GM21526 (cell line): Measurements from ENCODE around the gene PRKN.
"Not testable (repeated sequence)": the region's sequence is repeated elsewhere in the genome, so short reads cannot be mapped to it uniquely, and the experiment has no call there.

Source experiments
- ATAC-seq: cut with Tn5 transposase; IDR thresholded peaks from one replicate; pipeline ENCODE4 v1.9.1; 2021; ENCODE audit warnings: moderate library complexity; ENCODE audit not compliant: unreplicated experiment, low FRiP score

Gene PRKN

DNA sequence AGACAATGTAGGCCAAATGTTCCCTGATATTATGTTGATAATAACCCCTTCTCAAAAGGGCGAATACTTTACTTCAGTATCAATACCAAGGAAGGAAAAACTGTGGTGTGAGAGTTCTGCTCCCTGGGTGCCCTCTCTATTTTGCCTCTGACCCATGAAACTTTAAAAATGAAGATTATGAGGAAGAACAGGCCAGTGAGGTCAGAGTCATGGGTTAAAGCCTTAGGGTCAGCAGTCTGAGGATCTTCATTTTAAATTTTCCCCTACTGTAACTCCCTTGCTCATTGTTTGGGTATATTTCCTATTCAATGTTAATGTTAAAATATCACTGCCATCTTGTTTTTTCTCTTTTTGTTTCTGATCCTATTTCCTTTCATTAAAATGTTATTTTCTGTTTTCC, 47.9 kb downstream of the PRKN start:
- no peak for ATAC-seq

DNA sequence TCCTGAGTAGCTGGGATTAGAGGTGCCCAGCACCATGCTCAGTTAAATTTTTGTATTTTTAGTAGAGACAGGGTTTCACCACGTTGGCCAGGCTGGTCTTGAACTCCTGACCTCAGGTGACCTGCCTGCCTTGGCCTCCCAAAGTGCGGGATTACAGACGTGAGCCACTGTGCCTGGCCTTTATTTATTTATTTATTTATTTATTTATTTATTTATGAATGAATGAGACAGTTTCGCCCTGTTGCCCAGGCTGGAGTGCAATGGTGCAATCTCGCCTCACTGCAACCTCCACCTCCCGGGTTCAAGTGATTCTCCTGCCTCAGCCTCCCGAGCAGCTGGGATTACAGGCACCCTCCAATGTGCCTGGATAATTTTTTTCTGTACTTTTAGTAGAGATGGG, 48.7 kb downstream of the PRKN start:
- not testable (repeated sequence) for ATAC-seq

DNA sequence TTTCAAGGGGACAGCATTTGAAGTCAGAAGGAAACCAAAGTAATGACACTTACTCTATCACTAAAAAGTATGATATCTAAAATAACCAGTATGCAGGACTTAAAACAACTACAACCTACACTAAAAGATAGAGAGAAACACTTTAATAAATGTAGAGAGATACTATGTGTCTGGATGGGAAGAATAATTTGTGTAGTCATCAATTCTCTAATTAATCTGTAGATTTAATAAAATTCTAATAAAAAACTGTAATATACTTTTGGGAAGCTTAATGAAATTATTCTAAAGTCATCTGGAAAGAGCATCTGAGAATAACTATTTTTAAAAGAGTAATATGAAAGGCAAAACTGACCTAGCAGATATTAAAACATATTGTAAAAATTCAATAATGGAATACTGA, 52.1 kb downstream of the PRKN start:
- ATAC-seq, result no peak

DNA sequence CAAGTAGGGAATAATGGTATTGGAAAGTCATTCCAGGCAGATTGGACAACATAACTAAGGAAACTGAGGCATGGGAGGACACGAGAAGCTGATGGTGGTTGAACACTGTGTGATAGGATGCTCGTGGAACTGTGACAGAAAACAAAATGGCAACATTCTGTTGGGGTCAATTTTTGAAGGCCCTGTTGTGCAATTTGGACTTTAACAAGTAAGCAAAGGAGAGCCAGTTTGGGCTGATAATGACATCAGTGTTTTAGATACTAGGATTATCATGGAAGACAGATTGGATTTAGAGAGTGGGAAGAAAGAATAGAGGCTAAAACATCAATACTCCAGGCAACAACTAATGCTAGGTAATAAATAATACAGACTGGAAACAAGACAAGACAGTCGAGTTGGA, 53.1 kb downstream of the PRKN start:
- ATAC-seq, result no peak

DNA sequence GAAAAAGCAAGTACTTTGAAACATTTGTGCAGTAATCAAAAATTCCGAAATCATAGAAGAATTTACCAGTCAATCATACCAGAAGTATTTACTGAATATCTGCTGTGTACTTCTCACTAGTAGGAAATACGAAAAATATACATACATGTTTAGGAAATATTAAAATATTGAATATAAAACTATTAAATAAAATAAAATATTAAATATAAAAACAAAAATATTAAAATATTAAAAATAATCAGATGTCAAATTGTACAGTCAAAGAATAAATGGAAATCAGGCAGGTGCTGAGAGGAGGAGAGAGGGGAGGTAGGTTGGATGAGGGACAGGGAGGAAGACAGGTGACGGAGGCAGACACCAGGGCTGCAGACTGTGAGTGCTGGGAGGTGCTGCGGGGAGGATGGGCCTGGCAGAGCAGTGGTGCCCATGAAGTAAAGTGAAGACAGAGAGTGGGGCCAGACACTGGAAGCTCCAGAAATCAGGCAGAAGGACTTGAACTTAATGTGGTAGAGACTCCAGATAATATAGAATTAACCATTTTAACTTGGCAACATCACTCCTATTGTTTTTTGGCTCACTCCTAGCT, 55.9 kb downstream of the PRKN start:
- no peak for ATAC-seq

DNA sequence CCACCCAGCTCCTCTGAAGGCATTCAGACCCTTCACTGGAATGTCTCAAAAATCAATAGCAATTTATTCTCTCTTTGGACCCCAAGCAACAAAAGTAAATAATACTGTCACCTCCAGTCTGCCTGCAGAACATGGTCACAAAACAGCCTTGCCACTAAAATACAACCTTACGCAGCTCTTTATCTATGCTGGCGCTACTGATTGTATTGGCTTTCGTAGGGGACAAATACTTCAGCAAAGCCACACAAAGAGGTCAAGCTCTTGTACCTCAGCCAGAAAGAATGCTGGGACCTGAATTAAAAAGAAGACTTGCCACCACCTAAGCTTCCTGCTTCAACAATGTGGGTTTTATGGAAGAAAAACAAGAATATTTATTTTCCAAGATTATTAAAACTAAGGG, 57.2 kb downstream of the PRKN start:
- ATAC-seq, result no peak

DNA sequence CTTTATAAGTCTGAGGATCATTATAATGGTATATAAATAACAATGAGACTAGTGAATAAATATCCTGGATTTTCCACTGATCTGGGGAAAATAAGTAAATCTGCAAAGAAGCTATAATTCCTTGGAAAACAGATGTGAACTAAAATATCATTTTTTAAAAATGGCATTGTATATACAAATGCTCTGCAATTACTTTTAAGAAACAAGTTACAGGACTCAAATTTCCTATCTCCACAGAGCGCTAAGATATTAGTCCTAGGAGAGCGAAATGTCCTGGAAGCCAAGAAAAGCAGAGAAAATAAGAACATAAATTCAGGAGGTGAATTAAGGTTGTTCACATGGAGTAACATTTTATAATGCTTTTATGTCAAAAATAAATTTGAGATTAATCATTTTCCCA, 61.3 kb downstream of the PRKN start:
- no peak for ATAC-seq

DNA sequence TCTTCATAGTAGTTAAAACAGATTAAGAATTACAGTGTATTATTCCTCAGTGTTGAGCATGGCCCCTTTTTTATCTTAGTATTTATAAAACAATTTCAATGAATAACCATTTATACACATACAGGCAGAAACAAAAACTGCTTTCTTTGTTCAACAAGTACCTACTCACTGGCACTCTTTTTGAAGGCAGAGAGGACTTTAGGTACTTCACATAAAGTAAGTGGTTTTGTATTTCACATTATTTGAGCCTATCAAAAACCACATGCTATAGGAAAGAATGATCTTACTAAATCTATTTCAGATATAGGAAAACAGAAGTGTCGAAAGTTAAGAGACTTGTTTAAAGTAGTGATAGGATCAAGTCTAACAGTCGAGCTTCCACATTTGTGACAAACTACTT, 73.8 kb downstream of the PRKN start:
- no peak for ATAC-seq

DNA sequence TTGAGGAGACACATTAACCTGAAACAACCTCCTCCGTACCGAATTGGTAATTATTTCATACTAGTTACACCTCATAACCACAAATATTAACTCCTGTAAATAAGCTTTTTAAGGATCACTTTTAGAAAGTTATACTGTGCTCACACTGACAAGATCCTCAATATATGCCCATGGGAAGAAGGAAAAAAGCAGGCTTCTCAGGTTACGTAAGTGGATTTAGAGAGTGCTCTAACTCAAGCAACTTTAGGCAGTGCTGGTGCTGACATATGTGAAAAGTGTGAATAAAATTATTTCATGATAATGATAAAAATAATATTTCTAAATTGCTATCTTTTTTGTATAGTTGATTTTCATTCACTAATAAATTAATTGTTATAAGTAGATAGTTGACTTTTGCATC, 76.1 kb downstream of the PRKN start:
- ATAC-seq, result no peak

DNA sequence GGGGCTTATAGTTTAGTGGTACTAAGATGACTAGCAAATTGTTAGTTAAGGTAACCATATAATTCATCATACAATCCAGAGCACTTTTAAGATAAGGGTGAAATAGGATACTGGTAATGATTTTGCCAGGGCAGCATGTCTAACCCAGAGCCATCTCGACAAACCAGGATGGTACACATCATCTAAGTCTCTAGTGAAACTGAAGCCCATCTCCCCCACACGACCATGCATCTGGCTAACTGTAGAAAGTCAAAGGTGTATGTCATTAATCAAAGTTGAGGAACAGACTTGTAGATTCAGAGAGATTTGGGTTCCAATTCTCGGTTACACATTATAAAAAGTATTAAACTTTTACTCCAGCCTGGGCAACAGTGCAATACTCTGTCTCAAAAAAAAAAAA, 78.3 kb downstream of the PRKN start:
- ATAC-seq, result no peak

DNA sequence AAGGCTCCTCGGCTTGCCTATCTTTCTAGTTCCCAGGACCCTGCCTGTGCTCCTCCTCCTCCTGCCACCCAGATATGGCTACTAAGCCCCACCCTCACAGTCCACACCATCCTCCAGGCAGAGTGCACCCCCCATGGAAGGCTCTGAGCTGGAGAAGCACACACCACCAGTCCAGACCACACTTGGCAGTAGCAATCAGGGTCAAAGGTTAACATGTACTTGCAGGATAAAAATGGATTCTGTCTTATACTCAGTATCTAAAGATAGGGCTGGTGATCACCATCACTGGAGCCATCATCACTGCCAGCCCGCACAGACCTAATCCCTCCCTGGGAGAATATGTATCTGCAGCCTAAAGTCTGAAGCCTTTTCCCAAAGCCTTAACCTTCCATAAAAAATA, 83.4 kb downstream of the PRKN start:
- ATAC-seq, result no peak

DNA sequence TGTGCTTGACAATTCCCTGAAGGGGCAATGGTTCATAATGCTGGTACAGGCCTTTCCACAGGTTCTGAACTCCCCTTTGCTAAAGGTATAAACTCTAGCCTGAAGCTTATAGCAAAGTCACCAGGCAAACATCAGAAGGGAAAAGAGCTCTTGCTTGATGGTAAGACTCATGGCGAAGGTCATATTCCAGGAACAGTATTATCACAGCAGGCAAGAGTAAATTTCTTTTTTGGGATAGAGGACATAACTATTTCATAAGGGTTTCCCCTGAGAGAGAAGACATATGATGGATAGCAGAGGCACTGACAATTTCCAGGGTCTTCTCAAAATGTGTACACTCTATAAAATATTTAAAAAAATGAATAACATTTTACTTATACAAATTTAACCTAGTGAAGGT, 86.8 kb downstream of the PRKN start:
- no peak for ATAC-seq

DNA sequence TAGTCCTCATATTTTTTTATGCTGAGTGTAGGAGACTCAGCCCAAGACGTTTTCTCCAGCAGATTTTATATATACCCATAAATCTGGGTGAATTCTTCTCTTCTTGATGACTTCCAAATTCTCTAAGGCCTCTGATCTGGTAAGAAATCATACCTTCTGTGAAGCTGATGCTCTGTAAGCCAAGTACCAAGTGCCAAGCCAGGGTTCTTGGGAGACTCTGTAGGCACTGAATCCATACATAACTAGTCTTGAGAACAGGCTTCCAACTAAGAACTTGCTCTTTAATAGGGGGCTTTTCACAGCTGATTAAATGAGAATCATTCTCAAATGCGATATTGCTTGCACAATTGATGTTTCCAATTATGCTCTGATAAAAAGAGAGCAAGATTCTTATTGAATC, 87.6 kb downstream of the PRKN start:
- no peak for ATAC-seq

DNA sequence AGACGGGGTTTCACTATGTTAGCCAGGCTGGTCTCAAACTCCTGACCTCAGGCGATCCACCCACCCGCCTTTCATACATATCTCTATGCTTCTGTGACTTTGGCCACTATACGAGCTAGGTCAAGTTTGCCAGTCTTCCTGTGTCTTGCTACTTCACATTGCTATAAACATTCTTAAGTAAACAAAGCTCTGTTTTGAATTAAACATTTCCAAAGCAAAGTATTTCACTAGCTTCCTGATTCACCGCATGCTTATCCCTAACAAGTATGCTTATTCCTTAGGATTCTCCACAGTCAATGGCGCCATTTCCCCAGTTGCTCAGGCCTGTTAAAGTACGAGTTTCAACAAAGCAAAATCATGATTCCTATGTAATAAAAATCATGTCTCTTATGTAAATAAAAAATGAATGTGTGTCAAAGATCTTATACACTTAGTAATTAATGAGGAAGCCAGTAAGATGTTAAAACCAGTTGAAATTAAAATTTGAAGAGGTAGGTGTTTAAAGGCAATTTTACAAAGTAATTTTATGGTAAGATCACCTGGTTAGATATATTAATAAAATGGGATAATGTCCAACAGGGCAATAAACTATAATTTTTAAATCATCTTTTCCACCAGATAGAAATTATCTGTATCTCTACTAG, 88.5 kb downstream of the PRKN start:
- ATAC-seq, result no peak

DNA sequence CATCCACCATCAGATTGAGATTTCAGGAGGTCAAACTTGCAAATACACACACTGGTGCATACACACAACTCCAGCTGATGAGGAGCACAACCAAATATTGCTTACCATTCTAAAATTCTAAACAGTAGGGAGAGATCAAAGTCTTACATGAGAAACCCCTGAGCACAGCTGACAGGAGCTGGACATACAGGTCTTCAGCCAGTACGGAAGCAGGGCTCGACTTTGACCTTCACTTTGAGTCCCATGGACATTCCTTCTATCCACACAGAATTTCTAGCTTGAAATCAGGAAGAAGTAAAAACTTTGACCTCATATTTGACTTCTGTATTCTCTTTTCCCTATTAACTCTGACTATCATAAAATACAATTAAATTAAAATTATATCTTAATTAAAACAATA, 90.2 kb downstream of the PRKN start:
- no peak for ATAC-seq

DNA sequence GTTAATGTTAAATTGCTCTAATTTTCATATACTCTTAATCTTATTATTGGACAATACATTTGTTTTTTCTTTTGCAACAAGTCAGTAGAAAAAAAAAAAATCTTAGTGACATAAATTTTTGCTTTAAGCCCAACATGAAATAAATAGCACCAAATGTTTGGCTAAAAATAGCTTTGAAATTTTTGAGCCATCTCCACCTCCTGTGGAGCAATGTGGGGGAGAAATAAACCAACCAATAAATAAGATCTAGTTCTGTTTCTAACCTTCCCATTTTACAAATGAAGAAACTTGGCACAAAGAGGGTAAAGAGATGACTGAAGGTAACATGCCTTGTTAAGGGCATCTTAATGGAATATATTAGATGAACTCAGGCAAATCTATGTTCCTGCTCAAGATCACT, 91.4 kb downstream of the PRKN start:
- no peak for ATAC-seq

DNA sequence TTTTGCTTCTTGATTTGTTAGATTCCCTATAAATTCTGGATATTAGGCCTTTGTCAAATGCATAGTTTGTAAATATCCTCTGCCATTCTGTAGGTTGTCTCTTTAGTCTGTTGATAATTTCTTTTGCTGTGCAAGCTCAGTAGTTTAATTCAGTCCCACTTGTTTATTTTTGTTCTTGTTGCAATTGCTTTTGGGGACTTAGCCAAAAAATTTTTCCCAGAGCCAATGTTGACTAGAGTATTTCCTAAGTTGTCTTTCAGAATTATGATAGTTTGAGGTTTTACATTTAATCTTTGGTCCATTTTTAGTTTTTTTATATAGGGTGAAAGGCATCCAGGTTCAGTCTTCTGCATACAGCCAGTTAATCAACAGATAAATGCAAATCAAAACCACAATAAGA, 96.0 kb downstream of the PRKN start:
- no peak for ATAC-seq

DNA sequence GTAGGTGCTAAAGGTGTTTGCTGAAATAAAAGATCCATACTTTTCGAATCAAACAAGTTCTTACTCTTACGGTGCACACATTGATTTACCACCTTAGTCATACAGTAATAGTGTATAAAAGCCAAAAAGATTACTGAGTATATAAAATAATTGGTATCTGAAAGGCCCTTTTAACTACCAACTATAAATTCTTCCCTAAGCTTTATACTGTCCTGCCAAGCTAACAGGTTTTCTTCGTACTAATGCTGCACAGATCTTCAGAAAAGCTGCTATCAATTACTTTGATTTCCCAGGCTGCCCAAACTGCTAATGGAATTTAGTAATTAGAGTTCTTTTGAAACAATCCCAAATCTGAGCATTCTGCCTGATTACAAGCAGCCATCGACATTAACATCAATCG, 97.5 kb downstream of the PRKN start:
- no peak for ATAC-seq

DNA sequence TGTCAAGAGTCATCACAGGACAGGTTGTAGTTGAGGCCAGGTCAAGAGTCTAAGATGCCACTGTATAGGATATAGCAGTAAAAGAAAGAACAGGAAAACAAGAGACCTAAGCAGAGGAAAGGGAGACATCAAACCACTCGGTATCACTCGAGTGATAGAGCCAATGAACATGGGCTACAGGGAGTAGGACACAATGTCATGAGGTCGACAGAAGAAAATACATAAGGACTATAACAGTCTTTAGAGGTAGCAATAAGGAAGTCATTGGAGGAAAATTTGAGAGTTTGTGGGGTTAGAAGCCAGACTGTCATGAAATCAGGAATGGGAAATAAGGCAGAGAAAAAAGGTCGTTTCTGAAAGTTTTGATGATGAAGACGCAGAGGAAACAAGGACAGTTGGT, 99.7 kb downstream of the PRKN start:
- ATAC-seq, result no peak

DNA sequence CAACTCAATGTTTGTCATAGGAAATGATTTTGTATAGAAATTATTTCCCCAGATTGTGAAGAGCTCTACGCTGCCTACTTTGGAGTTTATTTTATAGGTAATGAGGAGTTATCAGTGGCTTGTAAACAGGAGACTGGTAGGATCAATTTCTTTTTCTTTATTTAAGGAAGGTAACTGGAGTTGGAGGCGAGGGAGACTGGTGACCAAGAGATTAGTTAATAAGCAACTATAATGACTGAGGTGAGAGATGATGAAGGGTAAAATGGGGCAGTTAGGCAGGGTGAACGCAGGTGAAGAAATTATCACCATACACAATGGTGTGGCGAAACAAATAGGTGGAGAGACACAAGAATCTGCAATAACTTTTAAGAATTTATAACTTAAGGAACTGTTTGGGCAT, 100.2 kb downstream of the PRKN start:
- ATAC-seq, result no peak

DNA sequence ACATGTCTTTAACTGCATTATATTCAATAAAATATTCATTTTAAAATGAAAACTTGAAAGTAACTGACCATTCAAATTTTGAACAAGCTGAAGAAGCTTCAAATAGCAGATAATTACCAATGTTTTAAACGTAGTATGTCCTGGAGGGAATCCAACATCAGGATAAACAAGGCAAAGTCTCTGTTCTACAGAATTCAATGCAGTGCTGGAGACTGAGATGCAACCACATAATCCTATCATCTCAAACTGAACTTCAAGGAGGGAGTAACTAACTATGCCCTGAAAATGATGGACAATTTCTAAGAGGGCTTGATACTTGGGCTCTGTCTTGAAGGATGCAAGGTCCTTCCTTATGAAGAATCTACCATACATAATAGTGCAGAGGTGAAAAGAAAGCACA, 100.7 kb downstream of the PRKN start:
- ATAC-seq, result no peak

DNA sequence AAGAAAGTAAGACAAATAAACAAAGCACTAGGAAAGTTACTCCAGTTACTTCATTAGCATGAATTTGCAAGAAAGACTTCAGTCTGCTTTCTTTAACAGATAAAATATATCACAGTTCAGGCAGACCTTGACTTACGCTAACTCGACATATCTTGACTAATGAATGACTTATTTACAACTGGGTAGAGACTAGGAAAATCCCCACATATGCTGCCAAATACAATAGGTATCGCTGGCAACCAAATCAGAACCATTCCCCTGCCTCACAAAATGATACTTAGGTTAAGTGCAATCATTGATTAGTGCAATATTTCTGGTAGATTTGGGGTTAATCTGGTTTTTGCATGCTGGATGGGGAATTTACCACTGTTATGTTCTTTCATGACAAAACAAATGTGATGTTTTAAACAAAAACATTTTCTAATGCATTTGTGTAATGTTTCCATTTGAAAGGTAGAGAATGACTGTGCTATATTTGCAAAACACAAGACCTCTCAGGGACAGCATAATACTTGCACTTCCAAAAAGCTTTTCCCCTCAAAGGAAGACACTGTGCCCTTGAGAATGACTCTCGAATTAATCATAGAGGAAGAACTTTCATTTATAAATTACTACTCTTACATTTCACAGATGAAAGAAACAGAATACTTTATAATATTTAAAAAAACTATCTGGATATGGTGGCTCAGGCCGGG, 101.6 kb downstream of the PRKN start:
- no peak for ATAC-seq
